Hematopoietic multipotent progenitor cell treated with erythropoietin and hydrocortisone succinate and interleukin-3 and kit ligand, for 6 days (in vitro differentiated cells): Measurements from ENCODE around the gene DNM3.

Experiments
- DNase-seq: peaks from one replicate; pipeline ENCODE4 v3.0.0-alpha.2; 2015

Gene DNM3

DNA sequence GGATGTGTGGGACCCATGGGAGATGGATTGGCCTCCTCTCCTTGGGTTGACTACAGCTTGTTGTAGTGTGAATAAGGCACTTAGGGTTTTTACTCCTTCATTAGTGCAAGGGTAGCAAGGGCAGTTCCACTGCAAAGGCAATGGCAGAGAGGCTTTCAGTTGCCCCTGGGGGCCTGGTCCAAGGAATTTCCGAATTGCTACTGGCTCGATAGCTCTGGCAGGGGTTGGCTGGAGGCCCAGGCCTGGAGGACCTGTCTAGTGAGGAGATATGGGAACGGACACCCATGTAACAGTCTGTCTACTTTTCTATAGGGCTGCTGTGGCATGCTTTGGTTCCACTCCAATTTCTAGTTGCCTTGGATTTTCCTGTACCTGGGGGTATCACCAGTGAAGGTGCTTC is 360.3 kb downstream of the DNM3 start:
- DNase-seq = no peak

DNA sequence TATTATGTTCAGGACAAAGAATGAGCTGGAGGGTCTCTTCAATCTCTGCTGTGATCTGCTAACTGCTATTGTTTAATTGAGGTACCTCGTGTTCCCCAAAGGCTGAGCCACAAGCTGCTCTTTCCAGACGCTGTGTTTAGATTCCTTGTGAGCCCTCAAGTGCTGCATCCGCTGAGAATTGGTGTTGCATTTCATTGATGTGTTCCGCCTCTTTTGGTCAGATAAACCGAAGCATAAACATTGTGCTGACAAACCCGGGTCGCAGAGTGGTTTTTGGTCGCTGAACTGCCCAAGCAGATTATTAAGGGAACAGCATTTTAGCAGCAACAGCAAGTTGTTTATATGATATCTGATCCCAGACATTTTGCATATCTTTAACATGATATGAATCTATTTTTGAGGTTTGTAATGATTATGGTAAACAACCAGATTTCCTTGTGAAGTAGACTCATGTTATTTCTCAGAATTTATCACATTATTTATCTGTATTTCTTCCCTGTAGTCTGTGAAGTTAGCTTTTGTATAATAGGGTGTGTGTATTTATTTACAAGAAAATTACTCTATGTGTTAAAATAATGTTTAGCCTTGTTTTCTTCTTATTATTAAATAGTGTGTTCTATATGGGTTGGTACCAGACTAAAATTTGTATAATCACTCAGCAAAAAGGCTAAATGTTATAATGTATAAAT is 362.0 kb downstream of the DNM3 start:
- DNase-seq = no peak

DNA sequence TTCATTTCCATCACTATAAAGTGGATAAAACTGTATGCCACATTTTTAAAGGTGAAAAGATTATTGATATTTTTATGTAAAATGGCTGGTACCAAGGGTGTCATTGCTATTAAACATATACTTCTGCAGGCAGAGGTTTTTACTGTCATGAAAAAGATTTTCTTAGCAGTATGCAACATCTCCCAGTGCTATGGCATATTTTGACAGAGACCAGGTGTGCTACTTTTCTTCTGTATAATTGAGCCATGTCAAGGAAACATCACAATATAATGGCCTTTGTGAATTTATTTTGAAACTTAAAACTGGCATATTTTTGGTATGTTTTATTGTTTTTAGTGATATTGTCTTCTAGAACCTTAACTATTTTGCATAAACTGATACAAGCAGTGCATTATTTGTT is 362.6 kb downstream of the DNM3 start:
- DNase-seq = no peak

DNA sequence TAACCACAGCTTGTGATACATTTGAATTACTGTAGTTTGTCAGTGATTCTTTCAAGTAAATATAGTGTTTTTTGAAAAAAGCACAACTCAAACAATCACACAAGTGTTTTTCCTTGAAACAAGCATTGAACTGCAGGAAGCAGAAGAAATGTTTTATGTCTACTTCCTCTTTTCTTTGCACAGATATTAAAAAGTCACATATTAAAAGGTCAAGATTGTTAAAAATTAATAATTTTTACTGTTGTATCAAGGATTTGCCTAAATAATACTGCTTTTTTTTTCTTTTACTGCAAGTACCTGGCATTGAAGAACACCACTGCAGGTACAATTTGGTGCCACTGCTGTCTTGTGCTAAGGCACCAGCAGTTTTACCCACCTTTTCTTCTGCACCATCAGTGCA is 365.0 kb downstream of the DNM3 start:
- no peak for DNase-seq

DNA sequence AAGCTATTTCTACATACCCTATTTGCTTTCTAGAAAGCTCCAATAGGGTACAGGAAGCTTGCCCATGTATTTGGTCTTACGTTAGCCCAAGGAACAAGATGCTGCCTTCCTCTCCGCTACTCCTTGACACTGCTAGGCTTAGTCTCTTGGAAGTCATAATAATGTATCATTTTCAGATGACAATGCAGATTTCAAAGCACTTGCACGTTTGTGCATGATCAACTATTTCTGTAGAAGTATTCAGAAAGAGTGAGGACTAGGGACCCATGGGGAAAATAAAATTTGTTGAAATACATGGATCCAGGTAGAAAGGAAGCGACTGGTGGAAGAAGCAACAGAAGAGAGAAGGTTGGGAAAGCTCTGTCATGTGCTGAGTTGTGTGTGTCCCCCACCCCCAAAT is 367.3 kb downstream of the DNM3 start:
- DNase-seq = no peak

DNA sequence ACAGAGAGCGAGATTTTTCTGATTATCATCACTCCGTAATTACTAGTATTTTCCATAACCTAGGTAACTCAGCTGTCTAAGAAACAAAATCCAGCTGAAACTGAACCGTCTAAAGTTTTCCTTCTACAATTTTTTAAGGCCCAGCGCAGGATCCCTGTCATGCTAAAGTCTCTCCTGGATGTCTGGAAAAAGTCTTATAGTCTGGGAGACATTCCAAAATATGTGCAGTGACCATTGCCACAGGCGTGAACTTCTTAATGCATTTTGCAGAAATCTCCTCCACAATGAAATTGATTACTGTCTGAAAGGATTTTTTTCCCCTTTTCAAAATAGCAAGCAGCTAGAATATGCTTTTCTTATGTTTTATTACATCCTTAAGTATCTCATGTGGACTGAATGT is 369.9 kb downstream of the DNM3 start:
- no peak for DNase-seq

DNA sequence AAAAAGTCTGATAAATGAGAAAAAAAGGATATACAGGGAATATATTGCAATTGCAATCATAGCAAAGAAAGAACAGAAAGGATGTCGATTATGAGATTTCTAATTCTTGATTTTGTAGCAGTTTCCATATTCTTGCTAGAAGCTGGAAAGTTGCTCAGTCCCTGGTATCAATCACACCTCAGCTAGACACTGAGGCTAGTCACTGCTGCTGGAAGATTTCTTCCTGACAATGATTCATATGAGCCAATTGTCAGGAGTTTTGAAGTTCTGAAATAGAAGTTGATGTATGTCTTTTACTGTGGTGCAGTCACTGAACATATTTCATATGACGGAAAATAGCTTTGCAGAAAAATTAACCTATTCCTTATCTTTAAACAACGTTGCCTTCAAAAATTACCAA is 370.8 kb downstream of the DNM3 start:
- no peak for DNase-seq

DNA sequence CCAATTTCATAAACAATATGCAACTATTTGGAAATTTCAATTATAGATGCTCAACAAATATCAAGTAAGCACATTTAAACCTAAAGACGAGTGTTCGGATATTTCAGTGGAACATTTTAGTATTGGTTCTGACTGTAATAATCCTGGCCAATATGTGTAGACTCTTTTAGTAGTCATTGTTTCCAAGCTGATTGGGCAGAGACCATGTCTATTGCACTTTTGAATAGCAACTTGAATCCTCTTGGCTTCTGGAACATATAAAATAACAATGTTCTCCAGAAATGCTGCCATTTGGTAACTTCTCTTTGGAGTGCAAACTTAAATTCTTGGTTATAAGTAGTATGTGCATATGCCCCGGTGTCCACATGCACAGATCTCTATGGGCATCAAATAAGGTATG is 373.7 kb downstream of the DNM3 start:
- no peak for DNase-seq

DNA sequence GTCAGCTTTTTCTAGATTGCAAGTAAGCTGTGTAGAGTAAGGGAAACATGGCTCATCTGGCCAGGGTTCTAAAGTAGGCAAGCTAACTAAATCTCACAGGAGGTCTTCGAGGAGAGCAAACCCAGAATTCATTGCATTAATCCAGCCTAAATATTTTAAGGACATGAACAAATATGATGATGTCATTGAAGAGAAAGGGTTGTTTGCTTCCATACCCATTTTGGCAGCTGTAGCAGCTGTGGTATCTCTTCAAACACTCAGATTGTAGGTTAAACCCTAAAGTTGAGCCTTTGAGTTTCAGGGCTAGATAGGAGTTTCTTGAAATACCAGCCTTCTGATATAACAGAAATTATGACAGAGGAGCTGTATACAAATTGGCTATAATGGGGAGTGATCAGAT is 378.7 kb downstream of the DNM3 start:
- DNase-seq = no peak

DNA sequence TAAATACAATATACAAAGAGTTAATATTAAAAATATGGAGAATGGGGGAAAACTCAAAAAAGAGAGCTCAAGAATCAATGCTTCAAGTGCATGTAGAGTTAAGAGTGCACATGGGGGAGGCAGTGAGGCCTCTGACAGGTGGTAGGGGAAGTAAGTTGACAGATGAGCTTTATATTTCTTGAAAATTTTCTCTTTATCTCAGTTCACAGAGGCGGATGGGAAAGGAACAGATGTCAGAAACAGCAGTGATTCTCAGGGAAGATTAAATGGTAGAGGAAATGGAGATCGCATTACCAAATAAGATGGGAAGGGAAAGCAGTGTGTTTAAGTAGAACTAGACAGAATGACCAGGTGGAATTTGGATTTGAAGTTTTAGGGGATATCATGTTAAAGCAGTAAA is 379.1 kb downstream of the DNM3 start:
- DNase-seq = no peak

DNA sequence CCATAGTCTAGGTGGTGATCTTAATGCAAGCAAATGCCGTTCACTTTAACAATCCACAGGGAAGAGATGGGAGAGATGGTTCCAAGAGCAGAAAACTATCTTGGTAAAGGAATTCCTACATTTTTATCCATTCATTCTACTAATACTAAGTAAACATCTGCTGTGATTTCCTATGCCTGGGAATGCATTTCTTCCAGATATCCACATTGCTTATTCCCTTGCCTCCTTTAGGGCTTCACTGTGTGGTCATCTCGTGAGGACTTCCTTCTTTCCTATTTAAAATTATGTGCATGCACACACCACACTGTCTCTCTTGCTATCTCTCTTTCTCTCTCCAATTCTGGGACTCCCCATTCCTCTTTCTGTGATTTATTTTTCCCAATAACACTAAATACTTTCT is 380.1 kb downstream of the DNM3 start:
- no peak for DNase-seq

DNA sequence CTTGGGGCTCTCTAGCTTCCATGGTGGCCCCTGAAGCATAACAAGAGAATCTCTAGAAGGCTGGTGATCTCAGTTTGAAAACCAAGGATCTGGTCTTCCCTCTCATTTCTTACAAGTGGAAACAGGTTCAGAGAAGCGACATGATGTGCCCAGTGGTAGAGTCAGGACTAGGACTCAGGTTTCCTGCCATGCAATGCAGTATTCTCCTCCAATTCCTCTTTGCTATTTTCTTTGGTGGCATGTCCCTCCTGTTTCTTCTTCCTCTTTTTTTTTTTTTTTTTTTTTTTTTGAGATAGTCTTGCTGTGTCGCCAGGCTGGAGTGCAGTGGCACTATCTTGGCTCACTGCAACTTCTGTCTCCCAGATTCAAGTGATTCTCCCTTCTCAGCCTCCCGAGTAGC is 383.6 kb downstream of the DNM3 start:
- DNase-seq = no peak

DNA sequence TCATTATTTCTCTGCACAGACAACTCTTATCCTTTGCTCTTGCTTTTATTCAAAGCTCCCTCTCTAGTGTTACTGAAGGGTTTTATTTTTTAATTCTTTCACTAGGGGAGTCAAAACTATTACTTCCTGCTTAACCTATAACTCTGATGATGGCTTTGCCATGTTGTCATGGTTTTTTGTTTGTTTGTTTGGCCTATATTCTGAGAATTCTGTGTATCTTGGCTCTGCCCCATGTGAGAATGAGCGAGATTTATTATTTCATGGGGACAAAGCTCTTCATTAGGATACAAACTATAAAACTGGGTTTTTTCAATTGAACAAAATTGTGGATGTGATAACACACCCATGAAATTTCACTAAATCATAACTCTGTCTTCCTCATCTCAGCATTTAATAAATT is 388.6 kb downstream of the DNM3 start:
- no peak for DNase-seq

DNA sequence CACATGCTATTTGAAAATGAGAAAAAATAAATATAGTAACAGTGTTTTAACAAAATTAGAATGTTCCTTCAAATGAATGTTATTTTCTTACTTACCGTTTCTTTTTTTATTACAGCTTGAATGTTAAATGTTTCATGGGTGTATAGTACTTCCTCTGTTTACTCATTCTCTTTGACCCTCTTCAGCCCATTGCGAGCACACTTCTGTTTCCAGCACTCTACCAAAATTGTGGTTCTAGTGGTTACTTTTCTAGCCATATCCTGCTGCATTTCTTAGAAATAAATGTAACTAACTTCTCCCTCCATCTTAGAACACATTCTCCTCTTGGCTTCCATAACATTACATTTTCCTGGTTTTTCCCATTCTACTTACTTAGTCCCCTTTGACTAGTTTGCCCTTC is 389.2 kb downstream of the DNM3 start:
- no peak for DNase-seq

DNA sequence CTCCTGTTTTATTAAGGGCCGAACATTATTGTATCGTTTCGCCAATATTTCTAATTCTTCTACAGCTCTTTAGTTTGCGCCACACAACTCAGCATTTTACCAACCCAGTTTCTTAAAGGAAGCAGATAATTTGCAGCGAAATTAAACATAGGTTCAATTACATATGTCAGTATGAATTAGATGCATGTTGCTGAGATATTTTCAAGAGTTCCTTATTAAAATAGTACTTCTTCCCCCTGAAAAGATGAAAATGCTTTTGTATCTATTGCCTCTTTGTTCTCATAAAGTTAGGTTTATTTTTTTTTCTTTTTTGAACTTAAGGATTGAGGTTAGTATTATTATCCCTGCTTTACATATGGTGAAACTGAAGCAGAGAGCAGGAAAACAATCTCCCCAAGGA is 395.7 kb downstream of the DNM3 start:
- no peak for DNase-seq

DNA sequence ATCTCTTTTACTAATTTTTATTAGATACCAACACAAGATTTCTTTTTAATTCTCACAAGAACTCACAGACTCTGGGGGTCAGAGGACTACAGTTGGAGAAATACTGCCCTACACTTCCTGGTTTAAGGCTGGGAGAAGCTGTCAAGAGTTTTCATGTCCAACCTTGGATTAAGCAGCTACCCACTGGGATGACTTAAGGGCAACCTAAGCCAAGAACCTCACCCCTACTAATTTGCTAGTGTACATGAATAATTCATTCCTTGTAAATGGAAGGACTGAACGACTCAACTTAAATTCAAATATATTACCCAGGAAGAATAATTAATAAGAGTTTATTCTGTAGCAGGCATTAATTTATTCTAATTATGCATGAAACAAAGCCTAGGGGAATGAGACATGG is 396.9 kb downstream of the DNM3 start:
- no peak for DNase-seq

DNA sequence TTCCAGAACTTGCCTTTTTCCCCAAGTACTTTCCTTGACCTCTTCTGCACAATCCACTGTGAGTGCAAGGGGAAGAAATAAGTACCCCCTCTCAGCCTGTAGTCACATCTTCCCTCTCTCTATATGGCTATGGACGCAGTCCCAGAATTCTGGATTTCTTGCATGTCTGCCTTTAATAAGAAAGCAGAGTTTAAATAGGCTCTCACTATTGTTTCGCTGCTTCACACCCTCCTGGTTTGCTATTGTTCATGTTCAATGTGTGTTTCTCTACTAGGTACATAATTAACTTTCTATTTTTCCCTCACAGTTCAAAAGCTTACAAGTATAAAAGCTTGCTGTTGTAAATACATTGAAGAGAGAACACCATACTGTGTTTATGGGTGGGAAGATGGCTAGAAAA is 397.7 kb downstream of the DNM3 start:
- DNase-seq = no peak

DNA sequence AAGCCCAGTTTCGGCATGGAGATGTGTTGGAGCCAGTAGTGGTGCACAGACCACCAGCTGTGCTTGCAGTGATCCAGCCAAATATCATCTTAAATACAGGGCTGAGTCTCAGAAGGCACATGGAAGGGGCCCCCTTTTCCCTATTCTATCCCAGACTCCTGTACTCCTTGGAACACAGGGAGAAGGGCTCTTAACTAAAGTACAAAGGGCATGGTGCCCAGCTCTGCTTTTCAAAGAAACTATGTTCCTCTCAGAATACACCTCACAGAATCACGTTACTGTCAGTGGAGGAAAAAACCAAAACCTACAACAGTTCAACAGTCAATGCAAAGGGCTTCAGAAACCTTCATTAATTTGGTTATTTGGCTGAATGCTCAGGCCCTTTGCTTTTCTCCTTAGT is 398.6 kb downstream of the DNM3 start:
- no peak for DNase-seq

DNA sequence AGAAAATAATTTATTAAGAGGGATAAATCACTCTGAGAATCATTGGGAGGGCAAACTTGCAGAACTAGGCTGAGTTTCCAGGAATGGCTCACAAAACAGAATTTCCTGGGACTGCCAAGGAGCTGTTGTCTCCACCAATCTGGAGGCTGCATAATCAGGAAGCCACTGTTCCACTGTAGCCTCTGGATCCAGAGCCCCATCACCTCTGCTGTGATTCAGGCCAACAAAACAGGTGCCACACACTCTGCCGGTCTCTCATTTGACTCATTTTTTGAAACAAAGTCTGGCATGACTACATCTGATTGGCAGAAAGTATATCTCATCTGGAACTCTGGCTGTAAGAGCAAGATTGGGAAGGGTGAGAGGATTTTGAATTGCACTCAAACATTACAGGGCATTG is 400.2 kb downstream of the DNM3 start:
- no peak for DNase-seq

DNA sequence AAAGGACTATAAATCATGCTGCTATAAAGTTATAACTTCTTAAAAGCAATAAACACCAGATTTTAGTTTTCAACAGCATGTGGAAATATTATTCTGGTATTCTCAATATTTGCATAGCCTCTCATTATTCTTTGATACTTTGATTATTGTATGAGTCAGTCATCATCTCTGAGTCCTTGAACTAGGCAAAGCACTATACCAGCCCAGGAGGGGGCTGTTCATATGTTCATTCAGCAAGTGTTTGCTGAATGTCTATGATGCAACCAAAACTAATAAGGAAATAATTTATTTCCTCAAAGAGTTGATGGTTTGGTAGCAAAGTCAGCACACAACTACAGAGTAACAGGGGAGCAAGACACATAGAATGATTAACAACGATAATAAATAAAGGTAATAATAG is 403.6 kb downstream of the DNM3 start:
- DNase-seq = no peak

DNA sequence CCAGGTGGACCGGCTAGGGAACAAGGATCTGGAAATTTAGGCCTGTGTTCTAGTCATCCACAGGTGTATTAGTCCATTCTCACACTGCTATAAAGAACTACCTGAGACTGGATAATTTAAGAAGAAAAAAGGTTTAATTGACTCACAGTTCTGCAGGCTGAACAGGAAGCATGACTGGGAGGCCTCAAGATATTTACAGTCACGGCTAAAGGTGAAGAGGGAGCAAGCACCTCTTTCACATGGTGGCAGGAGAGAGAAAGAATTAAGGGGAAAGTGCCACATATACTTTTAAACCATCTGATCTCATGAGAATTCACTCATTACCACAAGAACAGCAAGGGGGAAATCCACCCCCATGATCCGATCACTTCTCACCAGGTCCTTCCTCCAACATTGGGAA is 404.5 kb downstream of the DNM3 start:
- DNase-seq = no peak

DNA sequence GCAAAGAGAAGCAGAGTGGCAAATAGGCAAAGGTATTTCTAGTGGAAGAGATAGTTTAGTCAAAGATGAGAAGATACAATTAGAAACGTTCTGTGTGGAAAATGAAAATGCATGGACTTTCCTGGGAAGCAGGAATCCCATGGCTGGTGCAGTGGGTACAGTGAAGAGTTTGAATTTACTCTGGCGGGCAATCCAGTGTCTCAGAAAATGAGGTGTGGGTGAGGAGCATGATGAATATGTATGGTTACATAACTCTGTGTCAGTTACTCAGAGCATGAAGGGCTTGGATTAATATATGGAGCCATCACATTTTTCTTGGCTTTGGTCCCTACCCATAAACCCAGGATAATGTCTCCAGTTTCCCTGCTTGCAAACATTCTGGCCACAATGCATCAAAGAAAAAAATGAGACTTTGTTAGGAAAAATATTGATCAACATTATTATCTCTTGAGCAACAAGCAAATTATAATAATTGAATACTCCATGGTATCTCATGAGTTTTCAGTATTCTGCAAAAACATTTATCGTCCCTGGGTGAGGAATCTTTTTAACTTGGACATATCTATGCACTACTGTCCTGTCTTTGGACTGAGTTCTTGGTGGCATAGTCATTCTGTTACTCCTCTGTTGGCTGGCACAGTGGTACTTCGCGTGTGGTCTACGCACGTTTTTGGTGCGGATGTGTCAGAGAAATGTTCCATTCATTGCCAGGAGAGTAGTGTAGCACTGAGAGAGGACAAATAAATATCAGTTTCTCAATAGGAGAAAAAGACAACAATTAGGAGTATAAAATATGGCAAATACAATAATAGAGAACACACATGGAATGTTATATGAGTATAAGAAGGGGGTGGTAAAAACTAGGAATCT is 405.5 kb downstream of the DNM3 start:
- no peak for DNase-seq

DNA sequence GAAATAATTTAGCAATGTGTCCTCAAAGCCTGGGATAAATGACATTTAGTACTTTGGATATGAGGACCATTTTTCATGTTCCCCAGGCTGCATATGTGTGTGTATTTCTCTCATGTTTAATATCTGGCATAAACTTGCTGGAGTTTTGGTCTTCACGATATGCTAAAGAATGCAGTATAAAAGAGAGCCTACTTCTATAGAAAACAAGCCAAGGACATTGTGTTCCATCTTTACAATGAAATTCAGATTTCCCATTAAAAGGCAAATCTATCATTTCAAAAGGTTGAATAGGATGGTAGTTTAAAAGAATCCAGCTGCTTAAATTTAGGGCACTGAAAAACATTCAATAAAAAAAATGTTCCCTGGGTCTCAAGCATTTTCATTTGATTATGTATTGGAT is 410.2 kb downstream of the DNM3 start:
- DNase-seq = no peak

DNA sequence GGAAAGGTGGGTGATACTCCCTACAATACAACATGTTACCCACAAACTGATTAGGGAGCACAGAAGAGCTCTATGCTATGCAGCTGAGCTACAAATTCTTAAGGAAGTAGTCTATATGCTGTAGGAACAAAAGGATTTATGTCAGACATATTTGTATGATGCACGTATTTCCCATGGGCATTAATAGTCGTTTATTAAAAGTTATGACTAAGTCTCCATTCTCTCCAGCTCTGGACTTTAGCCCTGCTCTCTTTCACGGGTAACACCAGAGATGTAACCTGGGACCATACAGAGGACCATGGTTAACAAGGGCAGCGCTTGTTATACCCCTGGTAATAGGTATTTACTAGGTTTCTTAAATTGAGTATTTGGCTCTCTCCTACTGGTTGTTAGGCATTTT is 411.0 kb downstream of the DNM3 start:
- DNase-seq = no peak

DNA sequence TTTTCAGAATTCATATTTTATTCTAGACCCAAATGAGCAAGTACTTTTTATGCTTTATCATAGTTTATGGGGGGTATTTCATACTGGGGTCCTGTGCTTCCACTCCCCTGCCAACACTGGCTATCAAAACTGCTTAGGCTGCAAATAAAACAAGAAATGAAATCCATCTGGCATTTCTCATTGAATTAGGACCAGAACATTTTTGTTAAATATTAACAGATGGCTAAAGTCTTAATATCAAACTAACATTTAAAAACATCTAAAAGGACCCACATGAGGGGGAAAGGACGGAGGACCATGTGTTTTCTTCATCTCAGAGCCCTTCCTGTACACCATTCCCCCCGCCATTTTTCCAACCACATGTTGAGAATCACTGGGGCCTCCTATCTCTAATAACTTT is 411.7 kb downstream of the DNM3 start:
- DNase-seq = no peak
